ENCODE data around the gene ZNF726.
"Not testable (repeated sequence)": the region's sequence is repeated elsewhere in the genome, so short reads cannot be mapped to it uniquely, and the experiment has no call there.

ZNF726 gene

DNA sequence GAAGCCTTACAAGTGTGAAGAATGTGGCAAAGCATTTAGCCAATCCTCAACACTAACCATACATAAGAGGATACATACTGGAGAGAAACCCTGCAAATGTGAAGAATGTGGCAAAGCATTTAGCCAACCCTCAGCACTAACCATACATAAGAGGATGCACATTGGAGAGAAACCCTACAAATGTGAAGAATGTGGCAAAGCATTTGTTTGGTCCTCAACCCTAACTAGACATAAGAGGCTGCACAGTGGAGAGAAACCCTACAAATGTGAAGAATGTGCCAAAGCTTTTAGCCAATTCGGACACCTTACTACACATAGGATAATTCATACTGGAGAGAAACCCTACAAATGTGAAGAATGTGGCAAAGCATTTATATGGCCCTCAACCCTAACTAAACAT, 18.2 kb downstream of the ZNF726 start:
- no peak for DNase-seq (ENCODE audit: low read depth)
- H3K4me3 ChIP-seq (ENCODE audit: low read depth, low read length), result no peak overlapping the region

DNA sequence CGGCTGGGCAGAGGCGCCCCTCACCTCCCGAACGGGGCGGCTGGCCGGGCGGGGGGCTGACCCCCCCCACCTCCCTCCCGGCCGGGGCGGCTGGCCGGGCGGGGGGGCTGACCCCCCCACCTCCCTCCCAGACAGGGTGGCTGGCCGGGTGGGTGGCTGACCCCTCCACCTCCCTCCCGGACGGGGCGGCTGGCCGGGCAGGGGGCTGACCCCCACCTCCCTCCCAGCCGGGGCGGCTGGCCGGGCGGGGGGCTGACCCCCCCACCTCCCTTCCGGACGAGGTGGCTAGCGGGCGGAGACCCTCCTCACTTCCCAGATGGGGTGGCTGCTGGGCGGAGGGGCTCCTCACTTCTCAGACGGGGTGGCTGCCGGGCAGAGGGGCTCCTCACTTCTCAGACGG, 22.3 kb downstream of the ZNF726 start:
- not testable (repeated sequence) for H3K4me3 ChIP-seq (ENCODE audit: low read depth, low read length); DNase-seq (ENCODE audit: low read depth)

DNA sequence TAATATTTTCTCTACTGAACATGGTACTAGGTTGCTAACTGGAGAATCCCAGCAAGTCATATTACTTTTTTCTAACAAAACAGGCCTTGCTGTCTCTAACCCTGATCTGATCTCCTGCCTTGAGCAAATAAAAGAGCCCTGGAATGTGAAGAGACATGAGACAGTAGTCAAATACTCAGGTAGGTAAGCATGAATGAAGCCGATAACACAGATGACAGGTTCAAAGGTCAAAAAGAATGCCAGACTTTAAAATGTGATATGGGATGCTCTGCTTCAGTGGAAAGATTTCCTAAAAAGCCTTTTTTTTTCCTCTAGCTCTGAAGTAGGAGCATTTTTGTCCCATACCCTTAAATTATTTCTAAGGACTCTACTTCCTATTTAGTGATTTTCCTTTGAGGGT, 28.7 kb downstream of the ZNF726 start:
- no peak overlapping the region for H3K4me3 ChIP-seq (ENCODE audit: low read depth, low read length)
- DNase-seq (ENCODE audit: low read depth), result no peak

DNA sequence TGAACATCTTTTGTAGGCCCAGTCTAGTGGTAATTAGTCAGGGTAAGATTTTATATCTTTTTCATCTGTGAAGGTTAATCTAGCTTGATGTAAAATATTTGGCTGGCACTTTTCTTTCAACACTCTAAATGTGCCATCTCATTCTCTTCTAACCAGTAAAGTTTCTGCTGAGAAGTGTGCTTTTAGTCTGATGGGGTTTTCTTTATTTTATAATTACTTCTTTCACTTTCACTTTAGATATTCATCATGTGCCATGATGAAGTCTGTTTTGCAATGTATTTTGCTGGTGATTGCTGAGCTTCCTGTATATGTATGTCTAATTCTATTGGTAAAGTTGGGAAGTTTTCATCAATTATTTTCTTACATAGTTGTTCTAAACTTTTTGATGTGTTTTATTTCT, 31.9 kb downstream of the ZNF726 start:
- no peak overlapping the region for H3K4me3 ChIP-seq (ENCODE audit: low read depth, low read length)
- no peak for DNase-seq (ENCODE audit: low read depth)

DNA sequence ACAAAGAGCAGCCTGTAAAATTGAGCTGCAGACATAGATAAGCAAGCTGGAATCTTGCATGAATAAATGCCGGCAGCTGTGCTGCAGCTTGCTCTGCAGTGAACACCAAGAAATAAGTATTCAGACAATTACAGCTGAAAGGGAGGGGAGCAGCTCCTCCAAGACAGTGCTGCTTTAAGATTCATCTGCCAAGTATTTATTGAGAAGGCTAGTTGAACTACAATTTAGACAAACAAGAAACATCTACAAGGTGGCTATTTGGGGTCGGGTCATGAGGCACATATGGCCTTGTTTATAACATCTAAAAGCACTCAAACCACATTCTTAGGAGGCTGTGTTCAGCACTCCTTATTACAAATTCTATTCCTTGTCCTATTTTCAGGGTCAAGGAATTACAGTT, 34.9 kb downstream of the ZNF726 start:
- no peak for DNase-seq (ENCODE audit: low read depth)

DNA sequence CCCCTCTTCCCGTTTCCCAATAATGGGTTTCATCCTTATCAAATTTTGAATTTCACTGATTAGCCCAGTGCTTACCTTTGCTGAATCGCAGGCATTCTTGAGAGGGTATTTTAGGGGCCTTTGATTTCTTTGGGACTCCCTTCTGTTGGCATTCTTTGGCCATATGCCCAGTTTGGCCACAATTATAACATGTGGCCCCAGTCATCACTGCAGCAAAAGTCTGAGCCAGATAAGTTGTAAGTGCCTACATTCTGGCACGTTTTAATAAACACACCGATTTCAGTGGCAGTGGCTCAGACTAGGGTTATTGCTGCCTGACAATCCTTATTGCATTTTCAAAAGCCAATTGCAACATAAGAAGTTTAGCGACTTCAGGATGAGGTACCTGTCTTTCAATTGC, 41.4 kb downstream of the ZNF726 start:
- no peak for DNase-seq (ENCODE audit: low read depth)
- H3K4me3 ChIP-seq (ENCODE audit: low read depth, low read length), result no peak overlapping the region

More for the DNA sequence above, 34.9 kb downstream of the ZNF726 start:
- no peak overlapping the region for H3K4me3 ChIP-seq (ENCODE audit: low read depth, low read length)

DNA sequence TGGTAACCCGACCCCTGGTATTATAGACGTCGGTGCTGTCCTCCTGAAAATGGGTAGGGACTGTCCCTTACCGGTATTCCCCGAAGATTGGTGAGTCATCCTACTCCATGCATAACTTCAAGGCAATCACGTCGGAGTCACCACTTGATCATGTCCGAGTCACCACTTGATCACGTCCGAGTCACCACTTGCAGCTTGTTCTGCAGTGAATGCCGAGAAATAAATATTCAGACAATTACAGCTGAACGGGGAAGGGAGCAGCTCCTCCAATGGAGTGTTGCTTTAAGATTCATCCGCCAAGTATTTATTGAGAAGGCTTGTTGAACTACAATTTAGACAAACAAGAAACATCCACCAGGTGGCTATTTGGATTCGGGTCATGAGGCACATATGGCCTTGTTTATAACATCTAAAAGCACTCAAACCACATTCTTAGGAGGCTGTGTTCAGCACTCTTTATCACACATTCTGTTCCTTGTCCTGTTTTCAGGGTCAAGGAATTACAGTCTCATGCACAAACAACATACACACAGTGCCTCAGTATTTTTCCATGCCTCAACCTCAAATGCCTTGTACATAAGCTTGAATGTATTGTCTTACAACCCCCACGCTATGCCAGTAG, 43.1 kb downstream of the ZNF726 start:
- H3K4me3 ChIP-seq (ENCODE audit: low read depth, low read length), result no peak overlapping the region
- peak; percentile 59 for DNase-seq (ENCODE audit: low read depth)

DNA sequence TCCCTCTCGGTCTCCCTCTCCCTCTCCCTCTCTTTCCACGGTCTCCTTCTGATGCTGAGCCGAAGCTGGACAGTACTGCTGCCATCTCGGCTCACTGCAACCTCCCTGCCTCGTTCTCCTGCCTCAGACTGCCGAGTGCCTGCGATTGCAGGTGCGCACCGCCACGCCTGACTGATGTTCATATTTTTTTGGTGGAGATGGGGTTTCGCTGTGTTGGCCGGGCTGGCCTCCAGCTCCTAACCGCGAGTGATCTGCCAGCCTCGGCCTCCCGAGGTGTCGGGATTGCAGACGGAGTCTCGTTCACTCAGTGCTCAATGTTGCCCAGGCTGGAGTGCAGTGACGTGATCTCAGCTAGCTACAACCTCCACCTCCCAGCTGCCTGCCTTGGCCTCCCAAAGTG, 48.7 kb downstream of the ZNF726 start:
- not testable (repeated sequence) for H3K4me3 ChIP-seq (ENCODE audit: low read depth, low read length); DNase-seq (ENCODE audit: low read depth)

DNA sequence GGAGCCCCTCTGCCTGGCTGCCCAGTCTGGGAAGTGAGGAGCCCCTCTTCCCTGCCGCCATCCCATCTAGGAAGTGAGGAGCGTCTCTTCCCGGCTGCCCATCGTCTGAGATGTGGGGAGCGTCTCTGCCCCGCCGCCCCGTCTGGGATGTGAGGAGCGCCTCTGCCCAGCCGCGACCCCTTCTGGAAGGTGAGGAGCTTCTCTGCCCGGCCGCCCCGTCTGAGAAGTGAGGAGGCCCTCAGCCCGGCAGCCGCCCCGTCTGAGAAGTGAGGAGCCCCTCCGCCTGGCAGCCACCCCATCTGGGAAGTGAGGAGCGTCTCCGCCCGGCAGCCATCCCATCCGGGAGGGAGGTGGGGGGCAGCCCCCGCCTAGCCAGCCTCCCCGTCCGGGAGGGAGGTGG, 49.2 kb downstream of the ZNF726 start:
- H3K4me3 ChIP-seq (ENCODE audit: low read depth, low read length); DNase-seq (ENCODE audit: low read depth): not testable (repeated sequence)

DNA sequence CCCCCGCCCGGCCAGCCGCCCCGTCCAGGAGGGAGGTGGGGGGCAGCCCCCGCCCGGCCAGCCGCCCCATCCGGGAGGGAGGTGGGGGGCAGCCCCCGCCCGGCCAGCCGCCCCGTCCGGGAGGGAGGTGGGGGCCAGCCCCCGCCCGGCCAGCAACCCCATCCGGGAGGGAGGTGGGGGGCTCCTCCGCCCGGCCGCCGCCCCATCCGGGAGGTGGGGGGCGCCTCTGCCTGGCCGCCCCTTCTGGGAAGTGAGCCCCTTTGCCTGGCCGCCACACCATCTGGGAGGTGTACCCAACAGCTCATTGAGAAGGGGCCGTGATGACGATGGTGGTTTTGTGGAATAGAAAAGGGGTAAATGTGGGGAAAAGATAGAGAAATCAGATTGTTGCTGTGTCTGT, 49.6 kb downstream of the ZNF726 start:
- not testable (repeated sequence) for DNase-seq (ENCODE audit: low read depth); H3K4me3 ChIP-seq (ENCODE audit: low read depth, low read length)

DNA sequence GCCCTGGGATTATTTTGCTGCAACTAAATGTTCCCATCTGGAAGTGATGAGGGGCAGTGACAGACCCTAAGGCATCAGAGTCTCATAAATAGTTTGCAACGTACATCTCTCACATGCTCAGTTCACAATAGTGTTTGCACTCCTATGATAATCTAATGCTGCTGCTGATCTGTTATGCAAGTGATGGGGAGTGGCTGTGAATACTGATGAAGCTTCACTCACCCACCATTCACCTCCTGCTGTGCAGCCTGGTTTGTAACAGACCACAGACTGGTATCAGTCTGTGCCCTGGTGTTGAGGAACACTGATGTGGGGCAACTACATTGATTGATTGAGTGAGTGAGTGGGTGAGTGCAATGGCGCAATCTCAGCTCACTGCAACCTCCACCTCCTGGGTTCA, 54.9 kb downstream of the ZNF726 start:
- no peak for DNase-seq (ENCODE audit: low read depth)
- no peak overlapping the region for H3K4me3 ChIP-seq (ENCODE audit: low read depth, low read length)

DNA sequence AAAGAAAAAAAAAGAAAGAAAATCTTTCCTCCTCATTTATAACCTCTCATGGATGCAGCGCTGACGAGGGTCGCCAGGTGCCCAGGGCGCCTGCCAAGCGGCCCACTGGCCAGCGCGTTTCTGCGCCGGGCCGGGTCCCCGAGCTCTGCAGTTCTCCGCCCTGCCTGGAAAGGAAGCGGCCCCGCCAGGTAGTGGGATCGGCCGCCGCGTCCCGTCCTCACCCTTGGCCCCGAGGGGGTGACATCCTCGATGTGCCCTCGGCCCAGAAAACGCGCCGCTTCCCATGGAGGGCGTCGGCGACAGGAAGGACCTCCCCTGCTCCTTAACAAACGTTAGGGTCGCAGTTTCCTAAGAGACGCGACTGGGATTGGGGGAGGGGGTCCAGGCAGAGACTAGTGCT, 56.9 kb downstream of the ZNF726 start:
- no peak for DNase-seq (ENCODE audit: low read depth)
- no peak overlapping the region for H3K4me3 ChIP-seq (ENCODE audit: low read depth, low read length)

DNA sequence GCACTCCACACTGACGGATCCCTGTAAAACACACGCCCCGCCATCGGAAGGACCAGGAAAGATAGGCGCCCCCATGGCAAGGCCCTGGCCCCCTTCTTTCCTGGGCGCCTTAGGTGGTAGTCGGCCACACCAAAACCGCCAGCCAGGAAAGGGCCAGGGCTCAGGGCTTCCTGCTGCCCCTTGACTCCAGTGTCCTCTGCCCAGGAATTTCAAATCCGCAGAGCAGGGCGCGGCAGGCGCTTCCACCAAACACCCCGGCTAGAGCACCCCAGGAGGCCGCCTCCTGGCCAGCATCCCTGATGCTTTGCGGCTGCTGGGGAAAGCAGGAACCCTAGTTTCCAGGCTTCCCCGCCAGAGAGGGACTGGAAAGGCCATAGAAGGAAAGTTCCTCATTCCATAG, 57.5 kb downstream of the ZNF726 start:
- DNase-seq (ENCODE audit: low read depth), result no peak
- H3K4me3 ChIP-seq (ENCODE audit: low read depth, low read length), result no peak overlapping the region

DNA sequence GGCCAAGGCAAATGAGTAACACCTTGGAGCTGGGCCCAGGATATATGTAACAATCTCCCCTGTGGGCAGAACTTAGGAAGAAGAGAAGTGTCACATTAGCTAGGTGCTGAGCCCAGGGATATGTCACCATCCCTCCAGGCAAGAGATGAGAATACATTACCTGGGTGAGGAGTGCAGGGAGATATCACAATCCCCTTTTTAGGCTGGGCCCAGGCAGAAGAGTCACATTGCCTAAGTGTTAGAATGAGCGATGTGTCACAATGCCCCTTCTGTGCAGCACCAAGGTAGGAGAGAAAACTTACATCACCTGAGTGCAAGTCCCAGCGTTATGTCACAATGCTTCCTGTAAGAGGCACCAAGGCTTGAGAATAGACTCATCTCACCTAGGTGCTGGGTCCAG, 60.3 kb downstream of the ZNF726 start:
- no peak for DNase-seq (ENCODE audit: low read depth)
- no peak overlapping the region for H3K4me3 ChIP-seq (ENCODE audit: low read depth, low read length)

DNA sequence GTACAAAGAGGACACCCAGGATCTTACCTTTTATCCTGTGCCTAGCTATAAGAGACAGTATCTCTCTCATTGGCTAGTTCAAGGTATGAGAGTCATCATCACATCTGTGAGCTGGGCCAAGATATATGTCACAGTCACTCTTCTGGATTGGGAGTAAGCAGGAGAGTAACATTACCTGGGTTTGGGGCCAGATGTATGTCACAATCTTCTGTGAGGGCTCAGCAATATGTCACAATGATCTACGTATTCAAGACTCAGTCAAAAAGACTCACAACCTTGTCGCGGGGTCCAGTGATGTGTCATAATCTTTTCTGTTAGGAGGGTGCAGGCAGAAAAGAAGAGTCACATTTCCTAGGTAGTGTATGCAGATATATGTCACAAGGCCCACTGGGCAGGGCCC, 61.9 kb downstream of the ZNF726 start:
- DNase-seq (ENCODE audit: low read depth); H3K4me3 ChIP-seq (ENCODE audit: low read depth, low read length): not testable (repeated sequence)

DNA sequence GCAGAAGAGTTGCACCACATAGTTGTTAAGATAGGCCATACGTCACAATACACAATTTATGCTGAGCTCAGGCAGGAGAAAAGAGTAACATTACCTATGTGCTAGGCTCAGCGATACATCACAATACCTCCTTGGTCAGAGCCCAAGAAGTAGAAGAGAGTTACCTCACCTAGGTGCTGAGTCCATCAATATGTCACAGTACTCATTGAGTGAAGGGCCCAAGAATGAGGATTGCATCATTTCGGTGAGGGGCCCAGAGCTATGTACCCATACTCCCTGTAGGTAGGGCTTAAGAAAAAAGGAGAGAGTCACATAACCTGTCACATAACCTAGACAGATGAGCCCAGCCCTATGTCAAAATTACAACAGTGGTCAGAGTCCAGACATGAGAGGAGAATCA, 62.6 kb downstream of the ZNF726 start:
- H3K4me3 ChIP-seq (ENCODE audit: low read depth, low read length); DNase-seq (ENCODE audit: low read depth): not testable (repeated sequence)

DNA sequence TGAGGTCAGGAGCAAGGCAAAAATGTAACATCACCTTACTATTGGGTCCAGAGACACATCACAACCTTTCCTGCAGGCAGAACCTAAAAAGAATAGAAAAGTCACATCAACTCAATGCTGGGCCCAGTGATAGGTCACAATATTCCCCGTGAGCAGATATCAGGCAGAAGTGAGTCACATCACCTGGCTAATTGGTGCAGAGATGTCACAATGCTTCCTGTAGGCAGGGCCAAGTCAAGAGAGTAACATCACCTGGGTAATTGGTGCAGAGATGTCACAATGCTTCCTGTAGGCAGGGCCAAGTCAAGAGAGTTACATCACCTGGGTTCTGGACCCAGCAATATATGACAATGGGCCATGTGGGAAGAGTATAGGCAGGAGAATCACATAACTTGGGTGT, 63.4 kb downstream of the ZNF726 start:
- DNase-seq (ENCODE audit: low read depth), result no peak
- H3K4me3 ChIP-seq (ENCODE audit: low read depth, low read length), result no peak overlapping the region

DNA sequence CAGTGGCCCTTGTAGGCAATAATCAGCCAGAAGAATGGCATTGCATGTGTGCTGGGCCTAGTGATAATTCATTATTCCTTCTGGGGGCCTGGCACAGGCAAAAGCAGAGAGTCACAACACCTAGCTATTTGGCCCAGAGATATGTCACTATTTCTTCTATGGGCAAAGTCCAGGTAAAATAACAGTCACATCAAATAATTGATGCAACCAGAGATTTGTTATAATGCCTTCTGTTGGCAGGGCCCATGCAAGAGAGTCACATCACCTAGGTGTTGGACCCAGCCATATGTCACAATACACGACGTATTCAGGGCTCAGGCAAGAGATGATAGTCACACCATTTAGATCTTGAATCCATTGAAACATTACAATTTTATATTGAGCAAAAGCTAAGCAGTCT, 66.1 kb downstream of the ZNF726 start:
- no peak for DNase-seq (ENCODE audit: low read depth)

DNA sequence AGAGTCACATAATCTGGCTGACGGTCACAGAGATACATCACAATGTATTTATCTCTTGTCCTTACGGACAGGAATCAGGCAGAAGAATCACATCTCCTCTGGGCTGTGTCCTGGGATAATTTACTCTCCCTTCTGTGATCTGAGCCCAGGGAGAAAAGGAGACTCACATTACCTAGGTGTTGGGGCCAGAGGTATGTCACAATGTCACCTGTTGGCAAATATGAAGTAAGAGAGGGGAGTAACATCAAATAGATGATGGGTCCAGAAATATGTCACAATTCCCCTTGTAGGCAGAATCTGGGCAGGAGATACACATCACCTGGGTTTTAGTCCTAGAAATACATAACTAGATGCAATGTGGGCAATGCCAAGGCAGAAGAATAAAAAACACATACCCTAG, 67.2 kb downstream of the ZNF726 start:
- DNase-seq (ENCODE audit: low read depth), result no peak
- H3K4me3 ChIP-seq (ENCODE audit: low read depth, low read length), result no peak overlapping the region

More for the DNA sequence above, 66.1 kb downstream of the ZNF726 start:
- H3K4me3 ChIP-seq (ENCODE audit: low read depth, low read length), result no peak overlapping the region

DNA sequence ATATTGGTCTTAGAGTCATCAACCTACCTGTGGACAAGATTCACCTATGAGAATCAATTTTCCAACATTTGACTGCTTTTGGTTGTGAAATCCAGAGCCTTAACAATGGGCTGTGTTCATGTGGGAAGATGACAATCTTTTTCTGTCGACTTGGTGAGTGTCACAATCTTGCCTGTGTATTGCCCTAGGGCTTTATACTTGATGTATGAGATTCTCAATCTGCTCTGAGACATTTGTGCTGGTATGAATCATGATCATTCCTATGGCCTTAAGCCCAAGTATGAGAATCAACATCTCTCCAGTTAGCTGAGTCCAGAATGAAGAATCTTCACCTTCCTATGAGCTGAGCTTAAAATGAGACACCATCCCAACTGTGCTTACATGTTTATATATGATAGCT, 68.7 kb downstream of the ZNF726 start:
- no peak overlapping the region for H3K4me3 ChIP-seq (ENCODE audit: low read depth, low read length)
- no peak for DNase-seq (ENCODE audit: low read depth)

Data from skeletal muscle cell (primary cell).